ENCODE measurements around the gene CSTPP1. TPM values are rescaled to one million over a fixed set of nuclear protein-coding genes. Genes with fewer than 3 reads are reported as not detected.
"Not testable (repeated sequence)": the region's sequence is repeated elsewhere in the genome, so short reads cannot be mapped to it uniquely, and the experiment has no call there.

The CSTPP1 gene
- polyA plus RNA-seq, 1 donor from 2014 or later, result 46.4 TPM

DNA sequence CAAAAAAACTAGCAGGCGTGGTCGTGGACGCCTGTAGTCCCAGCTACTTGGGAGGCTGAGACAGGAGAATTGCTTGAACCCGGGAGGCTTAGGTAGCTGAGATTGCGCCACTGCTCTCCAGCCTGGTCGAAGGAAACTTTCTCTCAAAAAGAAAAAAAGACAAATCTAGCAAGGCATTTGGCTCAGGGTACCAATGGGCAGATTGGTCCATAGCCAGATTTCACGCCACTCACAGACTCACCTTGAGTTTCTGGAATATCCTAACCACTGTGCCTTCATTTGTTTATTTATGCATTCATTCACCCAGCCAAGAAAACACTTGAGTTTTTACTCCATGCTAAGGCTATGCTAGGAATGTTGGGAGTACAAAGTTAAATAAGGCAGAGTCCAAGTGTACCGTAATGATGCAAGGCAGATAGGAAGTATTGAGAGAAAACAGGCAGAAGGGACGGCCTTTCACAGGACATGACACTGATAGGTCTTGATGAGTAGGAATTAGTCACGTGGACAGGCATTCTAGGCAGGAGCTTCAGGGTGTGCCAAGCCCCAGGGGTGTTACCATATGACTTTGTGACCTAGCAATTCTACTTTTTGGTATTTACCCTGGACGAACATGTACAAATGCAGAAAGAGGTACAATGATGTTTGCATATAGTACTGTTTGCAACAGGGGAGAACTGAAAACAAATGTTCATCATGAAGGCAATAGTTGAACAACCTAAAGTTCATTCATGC lies 252.7 kb downstream of the CSTPP1 start:
- no peak for TF ChIP-seq SMC3 (conservative IDR thresholded peaks at IDR 0.05; ENCODE audit: poor library complexity)
- no peak for TF ChIP-seq TAF1 (IDR thresholded peaks at IDR 0.05; ENCODE audit: low read depth)
- TF ChIP-seq RAD21 (conservative IDR thresholded peaks at IDR 0.05), result no peak
- no peak for TF ChIP-seq MXI1 (conservative IDR thresholded peaks at IDR 0.05; ENCODE audit: poor library complexity, severe bottlenecking)
- TF ChIP-seq EZH2 (IDR thresholded peaks at IDR 0.05; ENCODE audit: borderline replicate concordance, insufficient read depth, low read length, poor library complexity, severe bottlenecking), result no peak
- Histone ChIP-seq H3K9me2 (ENCODE audit: insufficient read depth, low read length) (no peaks in the 10 kb centered on the region), H3K27me3 (ENCODE audit: insufficient read depth, low read depth, low read length) (peaks cover 48% of the 10 kb centered on the region), H3K4me3 (ENCODE audit: low read length) (no peak overlapping the region), H3F3A (ENCODE audit: insufficient read depth, low read length, poor library complexity, severe bottlenecking) (no peaks in the 10 kb centered on the region), H3K9ac (ENCODE audit: low read length) (no peak overlapping the region), H3K9me3 (ENCODE audit: low read length) (no peaks in the 10 kb centered on the region), H4K20me1 (ENCODE audit: insufficient read depth) (no peaks in the 10 kb centered on the region), H2AFZ (ENCODE audit: low read depth, low read length) (no peak overlapping the region), H3K36me3 (ENCODE audit: insufficient read depth, low read length) (no peaks in the 10 kb centered on the region), H3K79me2 (replicated peaks; ENCODE audit: insufficient read depth, low read length) (no peaks in the 10 kb centered on the region), H3K4me2 (ENCODE audit: low read length) (no peak overlapping the region), H3K27ac (ENCODE audit: low read length) (no peak overlapping the region)

GRCh38 chr11:47191137-47191536 lies 254.6 kb downstream of the CSTPP1 start:
- not testable (repeated sequence) for H3K9ac ChIP-seq (ENCODE audit: low read length); H2AFZ ChIP-seq (ENCODE audit: low read depth, low read length); H3K27ac ChIP-seq (ENCODE audit: low read length); H3K4me2 ChIP-seq (ENCODE audit: low read length); H4K20me1 ChIP-seq (ENCODE audit: insufficient read depth); H3K36me3 ChIP-seq (ENCODE audit: insufficient read depth, low read length); H3K79me2 ChIP-seq (replicated peaks; ENCODE audit: insufficient read depth, low read length); H3K9me3 ChIP-seq (ENCODE audit: low read length); H3K4me3 ChIP-seq (ENCODE audit: low read length); H3F3A ChIP-seq (ENCODE audit: insufficient read depth, low read length, poor library complexity, severe bottlenecking); H3K9me2 ChIP-seq (ENCODE audit: insufficient read depth, low read length)
- peaks cover 29% of the 10 kb centered on the region for H3K27me3 ChIP-seq (ENCODE audit: insufficient read depth, low read depth, low read length)

DNA sequence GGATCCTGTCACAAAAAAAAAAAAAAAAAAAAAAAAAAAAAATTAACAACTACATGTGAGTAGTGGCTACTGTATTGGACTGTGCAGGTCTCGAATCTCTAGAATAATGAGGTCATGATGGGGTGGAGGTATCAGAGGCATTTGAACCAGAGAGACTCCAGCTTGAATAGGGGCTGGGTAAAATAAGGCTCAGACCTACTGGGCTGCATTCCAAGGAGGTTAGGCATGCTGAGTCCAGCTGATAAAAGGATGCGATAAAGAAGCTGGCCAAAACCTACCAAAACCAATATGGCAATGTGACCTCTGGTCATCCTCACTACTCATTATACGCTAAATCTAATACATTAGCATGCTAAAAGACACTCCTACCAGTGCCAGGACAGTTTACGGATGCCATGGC lies 255.6 kb downstream of the CSTPP1 start:
- TF ChIP-seq EZH2 (IDR thresholded peaks at IDR 0.05; ENCODE audit: borderline replicate concordance, insufficient read depth, low read length, poor library complexity, severe bottlenecking), result no peak
- no peak for TF ChIP-seq POLR2AphosphoS5 (IDR thresholded peaks at IDR 0.05)
- no peak for TF ChIP-seq CTCF (IDR thresholded peaks at IDR 0.05; ENCODE audit: poor library complexity, severe bottlenecking)
- no peak for TF ChIP-seq EP300 (conservative IDR thresholded peaks at IDR 0.05; ENCODE audit: poor library complexity, severe bottlenecking)
- TF ChIP-seq RAD21 (conservative IDR thresholded peaks at IDR 0.05), result no peak
- Histone ChIP-seq H3K27ac (ENCODE audit: low read length) (no peak overlapping the region), H3K27me3 (ENCODE audit: insufficient read depth, low read depth, low read length) (peaks cover 21% of the 10 kb centered on the region), H3K9me3 (ENCODE audit: low read length) (no peaks in the 10 kb centered on the region), H3K4me3 (ENCODE audit: low read length) (no peak overlapping the region), H3K4me2 (ENCODE audit: low read length) (no peak overlapping the region), H3F3A (ENCODE audit: insufficient read depth, low read length, poor library complexity, severe bottlenecking) (no peaks in the 10 kb centered on the region), H2AFZ (ENCODE audit: low read depth, low read length) (no peak overlapping the region), H3K9ac (ENCODE audit: low read length) (no peak overlapping the region), H3K36me3 (ENCODE audit: insufficient read depth, low read length) (no peaks in the 10 kb centered on the region), H3K9me2 (ENCODE audit: insufficient read depth, low read length) (no peaks in the 10 kb centered on the region), H3K79me2 (replicated peaks; ENCODE audit: insufficient read depth, low read length) (no peaks in the 10 kb centered on the region), H4K20me1 (ENCODE audit: insufficient read depth) (no peaks in the 10 kb centered on the region)

- not testable (repeated sequence) for H3K9ac ChIP-seq (ENCODE audit: low read length); H3K9me2 ChIP-seq (ENCODE audit: insufficient read depth, low read length); H3K79me2 ChIP-seq (replicated peaks; ENCODE audit: insufficient read depth, low read length); H3K27me3 ChIP-seq (ENCODE audit: insufficient read depth, low read depth, low read length); H2AFZ ChIP-seq (ENCODE audit: low read depth, low read length); H3F3A ChIP-seq (ENCODE audit: insufficient read depth, low read length, poor library complexity, severe bottlenecking); H3K36me3 ChIP-seq (ENCODE audit: insufficient read depth, low read length); H4K20me1 ChIP-seq (ENCODE audit: insufficient read depth); H3K4me2 ChIP-seq (ENCODE audit: low read length); H3K9me3 ChIP-seq (ENCODE audit: low read length); H3K27ac ChIP-seq (ENCODE audit: low read length); H3K4me3 ChIP-seq (ENCODE audit: low read length)
Observed at GRCh38 chr11:47198161-47198560, 261.6 kb downstream of the CSTPP1 start.
